Bone marrow (tissue), 2 donors: ENCODE data around the gene TYW1.
A peak's percentile ranks its signal among the peaks of the same experiment; 100 is the strongest.
"Not testable (repeated sequence)": the region's sequence is repeated elsewhere in the genome, so short reads cannot be mapped to it uniquely, and the experiment has no call there.

Experiments used
- DNase-seq, 2 donors: peaks; one replicate each; lab custom pipeline; 2025; lab: John Stamatoyannopoulos, UW

The TYW1 gene, protein sequence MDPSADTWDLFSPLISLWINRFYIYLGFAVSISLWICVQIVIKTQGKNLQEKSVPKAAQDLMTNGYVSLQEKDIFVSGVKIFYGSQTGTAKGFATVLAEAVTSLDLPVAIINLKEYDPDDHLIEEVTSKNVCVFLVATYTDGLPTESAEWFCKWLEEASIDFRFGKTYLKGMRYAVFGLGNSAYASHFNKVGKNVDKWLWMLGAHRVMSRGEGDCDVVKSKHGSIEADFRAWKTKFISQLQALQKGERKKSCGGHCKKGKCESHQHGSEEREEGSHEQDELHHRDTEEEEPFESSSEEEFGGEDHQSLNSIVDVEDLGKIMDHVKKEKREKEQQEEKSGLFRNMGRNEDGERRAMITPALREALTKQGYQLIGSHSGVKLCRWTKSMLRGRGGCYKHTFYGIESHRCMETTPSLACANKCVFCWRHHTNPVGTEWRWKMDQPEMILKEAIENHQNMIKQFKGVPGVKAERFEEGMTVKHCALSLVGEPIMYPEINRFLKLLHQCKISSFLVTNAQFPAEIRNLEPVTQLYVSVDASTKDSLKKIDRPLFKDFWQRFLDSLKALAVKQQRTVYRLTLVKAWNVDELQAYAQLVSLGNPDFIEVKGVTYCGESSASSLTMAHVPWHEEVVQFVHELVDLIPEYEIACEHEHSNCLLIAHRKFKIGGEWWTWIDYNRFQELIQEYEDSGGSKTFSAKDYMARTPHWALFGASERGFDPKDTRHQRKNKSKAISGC

GRCh38 chr7:66996444-66997191 is at the start of gene TYW1:
TSS of gene TYW1 (plus strand) at chr7:66996833. CDS start at chr7:66996979, 146 bp downstream.
- DNase-seq = peak; percentile 81 to 98

DNA sequence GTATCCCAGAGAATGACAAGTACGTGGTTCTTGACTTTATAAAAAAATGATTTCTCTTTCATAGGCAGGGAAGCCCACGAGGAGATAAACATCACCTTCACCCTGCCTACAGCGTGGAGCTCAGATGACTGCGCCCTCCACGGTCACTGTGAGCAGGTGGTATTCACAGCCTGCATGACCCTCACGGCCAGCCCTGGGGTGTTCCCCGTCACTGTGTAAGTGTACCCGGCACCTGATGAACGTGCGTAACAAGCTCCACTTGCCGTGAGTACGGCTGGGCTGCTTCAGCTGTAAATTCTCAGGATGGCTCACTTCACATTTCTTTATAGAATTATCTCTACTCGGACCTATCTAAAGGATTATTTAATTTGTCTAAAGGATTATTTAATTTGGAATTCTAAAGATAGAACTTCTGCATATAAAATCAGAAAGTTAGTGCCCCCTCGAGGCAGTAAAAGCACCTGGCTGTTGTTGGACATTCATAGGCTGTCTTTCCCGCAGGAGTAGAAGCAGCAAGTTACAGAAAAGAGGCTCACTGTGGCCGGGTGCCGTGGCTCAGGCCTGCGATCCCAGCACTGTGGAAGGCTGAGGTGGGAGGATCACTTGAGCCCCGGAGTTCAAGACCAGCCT is 48.0 kb upstream of the TYW1 start:
- DNase-seq = no peak

- DNase-seq = no peak
Measured at GRCh38 chr7:66950311-66950710, 46.3 kb upstream of the TYW1 start.

GRCh38 chr7:66950763-66951162 is 45.9 kb upstream of the TYW1 start:
- DNase-seq = no peak

DNA sequence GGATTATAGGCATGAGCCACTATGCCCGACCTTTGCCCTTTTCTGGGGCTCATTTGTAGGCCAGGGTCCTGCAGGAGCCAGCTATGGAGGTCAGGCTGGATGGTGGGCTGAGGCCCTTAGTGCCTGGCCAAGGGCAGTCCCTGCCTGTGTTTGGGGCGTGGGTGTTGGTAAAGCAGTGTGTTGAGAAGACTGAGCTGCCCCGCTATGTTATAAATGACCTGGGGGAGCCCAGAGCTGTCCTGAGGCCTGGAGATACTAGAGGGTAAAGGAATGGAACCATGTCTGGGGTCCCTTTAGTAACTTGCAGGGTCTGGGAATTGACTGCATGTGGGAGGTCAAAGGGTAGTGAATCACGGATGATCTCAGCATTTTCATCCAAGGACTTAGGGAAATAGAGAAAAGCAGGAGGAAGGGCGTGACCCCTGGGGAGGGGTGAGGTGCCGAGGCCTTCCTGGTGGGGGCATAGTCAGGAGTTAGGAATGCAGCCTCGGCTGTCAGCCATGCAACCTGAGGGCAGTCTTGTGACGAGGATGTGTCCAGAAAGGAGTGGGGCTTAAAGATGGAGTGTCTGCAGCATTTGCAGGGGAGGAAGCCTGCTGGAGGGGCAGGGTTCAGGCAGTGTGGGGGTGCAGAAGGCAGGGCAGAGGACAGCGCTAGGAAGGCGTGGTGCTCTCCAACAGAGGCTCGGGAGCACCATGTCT is 44.1 kb upstream of the TYW1 start:
- DNase-seq = no peak

- DNase-seq = no peak
Measured at GRCh38 chr7:66953044-66953427, 43.6 kb upstream of the TYW1 start.

DNA sequence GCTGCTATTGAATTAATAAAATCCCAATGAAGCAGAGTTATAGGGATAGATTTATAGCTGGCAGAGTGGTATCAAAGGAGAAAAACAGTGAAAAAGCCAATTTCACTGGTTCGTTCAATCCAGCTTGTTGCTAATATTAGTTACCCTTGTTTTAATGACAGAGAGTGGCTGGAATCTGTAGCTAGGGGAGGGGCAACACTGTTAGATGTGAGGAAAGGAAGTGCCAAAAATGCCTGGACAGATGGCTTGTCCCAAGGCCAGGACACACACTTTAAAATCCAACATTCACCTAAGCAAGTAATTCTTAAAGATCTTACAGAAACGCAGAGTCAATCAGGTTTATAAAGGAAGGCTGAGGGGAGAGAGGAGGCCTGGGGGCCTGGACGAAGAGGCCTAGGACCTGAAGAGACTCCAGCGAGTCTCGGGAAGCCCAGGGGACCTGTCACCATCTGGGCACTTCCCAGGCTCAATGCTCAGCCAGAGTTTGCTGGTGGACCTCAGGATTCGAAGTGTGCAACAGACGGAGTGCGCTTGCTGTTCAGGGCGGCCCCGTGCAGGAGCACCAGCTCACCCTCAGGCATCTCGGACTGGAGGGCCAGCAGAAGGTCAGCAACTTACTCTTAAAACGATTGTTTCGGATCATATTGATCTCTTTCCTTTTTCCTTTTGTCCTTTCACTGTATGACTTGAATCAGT is 38.9 kb upstream of the TYW1 start:
- no peak for DNase-seq

- no peak for DNase-seq
Measured at GRCh38 chr7:66958538-66959350, 37.9 kb upstream of the TYW1 start.

- no peak for DNase-seq
Measured at GRCh38 chr7:66960192-66960591, 36.4 kb upstream of the TYW1 start.

DNA sequence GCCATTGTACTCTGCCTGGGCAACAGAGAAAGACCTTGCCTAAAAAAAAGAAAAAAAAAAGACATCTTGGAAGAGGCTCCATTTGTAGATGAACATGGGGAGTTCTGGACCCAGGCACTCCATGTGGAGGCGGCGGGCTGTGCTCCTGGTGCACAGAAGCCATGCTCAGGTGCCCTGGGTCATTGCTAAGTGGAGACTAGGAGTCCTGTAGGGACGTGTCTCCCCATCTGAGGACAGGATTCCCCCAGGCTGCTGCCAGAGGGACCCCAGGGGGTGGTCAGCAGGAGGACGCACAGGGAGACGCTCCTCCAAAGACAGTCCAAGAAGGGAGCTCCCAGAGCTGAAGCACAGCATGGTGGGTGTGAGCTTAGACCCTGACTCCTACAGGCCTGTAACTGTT is 35.5 kb upstream of the TYW1 start:
- no peak for DNase-seq

GRCh38 chr7:66964411-66964810 is 32.2 kb upstream of the TYW1 start:
- DNase-seq = no peak

DNA sequence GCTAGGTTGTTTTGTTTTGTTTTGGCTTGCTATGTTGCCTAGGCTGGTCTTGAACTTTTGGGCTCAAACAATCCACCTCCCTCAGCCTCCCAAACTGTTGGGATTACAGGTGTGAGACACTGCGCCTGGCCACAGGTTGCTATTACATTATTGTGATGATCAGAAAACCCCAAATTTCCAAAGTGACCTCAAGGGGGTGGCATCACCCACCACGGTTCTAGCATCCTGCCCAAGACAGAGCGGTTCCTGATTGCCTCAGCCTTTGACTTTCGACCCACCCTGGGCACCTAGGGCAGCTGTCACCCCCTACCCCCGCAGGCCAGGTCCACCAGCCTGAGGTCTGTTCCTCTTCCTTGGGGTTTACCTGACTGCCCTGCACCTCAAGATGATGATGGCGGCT is 29.6 kb upstream of the TYW1 start:
- no peak for DNase-seq

DNA sequence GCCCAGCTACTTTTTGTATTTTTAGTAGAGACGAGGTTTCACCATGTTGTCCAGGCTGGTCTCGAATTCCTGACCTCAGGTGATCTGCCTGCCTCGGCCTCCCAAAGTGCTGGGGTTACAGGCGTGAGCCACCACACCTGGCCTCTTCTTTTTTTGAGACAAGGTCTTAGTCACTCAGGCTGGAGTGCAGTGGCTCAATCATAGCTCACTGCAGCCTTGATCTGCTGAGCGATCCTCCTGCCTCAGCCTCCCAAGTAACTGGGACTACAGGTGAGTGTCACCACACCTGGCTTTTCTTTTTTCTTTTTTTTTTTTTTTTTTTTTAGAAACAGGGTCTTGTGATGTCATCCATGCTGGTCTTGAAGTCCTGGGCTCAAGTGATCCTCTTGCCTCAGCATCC is 27.6 kb upstream of the TYW1 start:
- DNase-seq = not testable (repeated sequence)

- no peak for DNase-seq
Measured at GRCh38 chr7:66970310-66970709, 26.3 kb upstream of the TYW1 start.

DNA sequence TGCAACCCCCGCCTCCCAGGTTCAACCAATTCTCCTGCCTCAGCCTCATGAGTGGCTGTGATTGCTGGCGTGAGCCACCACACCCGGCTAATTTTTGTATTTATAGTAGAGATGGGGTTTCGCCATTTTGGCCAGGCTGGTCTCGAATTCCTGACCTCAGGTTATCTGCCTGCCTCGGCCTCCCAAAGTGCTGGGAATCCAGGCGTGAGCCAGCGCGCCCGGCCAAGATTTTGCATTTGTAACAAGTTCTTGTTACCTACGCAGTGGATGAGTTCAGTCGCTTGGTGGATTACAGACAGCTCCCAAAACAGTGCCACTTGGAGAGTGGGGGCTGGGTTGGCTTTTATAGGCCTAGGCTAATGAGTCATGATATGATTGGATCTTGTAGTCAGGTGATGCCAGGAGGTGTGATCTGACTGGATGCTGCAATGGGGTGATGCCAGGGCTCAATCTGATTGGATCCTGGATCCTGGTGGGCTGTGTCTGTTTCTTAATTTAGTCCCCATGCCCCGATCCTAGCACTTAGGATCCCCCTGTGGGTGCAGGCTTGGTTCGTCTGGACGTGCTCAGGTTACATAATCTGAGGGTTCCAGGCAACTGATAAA is 21.5 kb upstream of the TYW1 start:
- no peak for DNase-seq

DNA sequence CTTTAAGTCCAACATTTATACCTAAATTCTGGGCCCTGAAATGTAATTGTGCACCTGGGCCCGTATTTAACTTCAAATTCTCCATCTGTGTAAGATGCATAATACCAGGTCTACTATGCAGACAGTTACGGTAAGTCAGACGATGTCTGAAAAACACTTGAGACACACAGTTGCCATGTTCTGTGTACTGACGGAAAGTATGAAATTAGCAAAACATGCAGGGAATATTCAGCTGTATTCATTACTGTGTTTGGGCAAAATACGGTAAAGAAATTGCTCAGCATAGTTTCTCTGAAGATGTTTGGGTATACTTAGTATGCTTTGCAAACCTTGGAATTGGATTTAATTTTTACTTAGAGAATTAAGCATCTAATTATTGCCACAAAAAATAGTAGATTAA is 18.3 kb upstream of the TYW1 start:
- DNase-seq = not testable (repeated sequence)

- DNase-seq = not testable (repeated sequence)
Measured at GRCh38 chr7:66979013-66979412, 17.6 kb upstream of the TYW1 start.

DNA sequence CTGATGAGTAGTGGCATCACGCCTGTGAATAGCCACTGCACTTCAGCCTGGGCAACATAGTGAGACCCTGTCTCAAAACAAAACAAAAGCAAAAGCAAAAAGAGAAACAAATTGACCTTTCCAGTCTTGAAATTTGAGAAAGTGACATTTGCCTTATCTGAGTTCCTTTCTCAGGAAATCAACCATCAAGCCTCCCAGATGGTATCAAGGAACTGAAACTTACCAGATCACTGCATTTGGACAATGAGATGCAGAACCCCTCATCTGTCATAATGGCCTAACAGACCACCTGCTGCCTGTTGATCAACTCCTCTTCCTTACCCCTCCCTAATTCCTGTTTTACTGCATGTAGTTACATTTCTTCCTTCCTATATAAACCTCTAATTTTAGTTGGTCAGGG is 16.3 kb upstream of the TYW1 start:
- not testable (repeated sequence) for DNase-seq

- not testable (repeated sequence) for DNase-seq
Measured at GRCh38 chr7:66989552-66989951, 7.1 kb upstream of the TYW1 start.

- DNase-seq = not testable (repeated sequence)
Measured at GRCh38 chr7:66994051-66994450, 2.6 kb upstream of the TYW1 start.
